Stimulated activated CD8-positive, alpha-beta memory T cell treated with anti-CD3 and anti-CD28 coated beads, Interleukin-15, amount 100 ng/mL, for 24 hours (primary cell): Measurements from ENCODE around the gene CFAP73.
"Not testable (repeated sequence)": the region's sequence is repeated elsewhere in the genome, so short reads cannot be mapped to it uniquely, and the experiment has no call there.

ENCODE experiments used
- DNase-seq: peaks from one replicate; pipeline ENCODE4 v3.0.0-alpha.2; 2020; ENCODE audit warnings: low read depth

The CFAP73 gene

DNA sequence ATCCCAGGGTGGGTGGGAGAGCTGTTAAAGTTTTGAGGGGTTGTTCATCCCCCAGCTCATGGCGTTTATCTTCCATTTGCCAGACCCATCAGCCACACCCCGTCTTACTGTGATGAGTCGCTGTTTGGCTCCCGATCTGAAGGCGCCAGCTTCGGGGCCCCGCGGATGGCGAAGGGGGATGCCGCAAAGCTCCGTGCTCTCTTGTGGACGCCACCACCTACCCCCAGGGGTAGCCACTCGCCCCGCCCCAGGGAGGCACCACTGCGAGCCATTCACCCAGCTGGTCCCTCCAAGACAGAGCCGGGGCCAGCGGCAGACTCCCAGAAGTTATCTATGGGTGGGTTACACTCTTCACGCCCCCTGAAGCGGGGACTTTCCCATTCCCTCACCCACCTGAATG is 41.7 kb downstream of the CFAP73 start:
- DNase-seq = no peak

DNA sequence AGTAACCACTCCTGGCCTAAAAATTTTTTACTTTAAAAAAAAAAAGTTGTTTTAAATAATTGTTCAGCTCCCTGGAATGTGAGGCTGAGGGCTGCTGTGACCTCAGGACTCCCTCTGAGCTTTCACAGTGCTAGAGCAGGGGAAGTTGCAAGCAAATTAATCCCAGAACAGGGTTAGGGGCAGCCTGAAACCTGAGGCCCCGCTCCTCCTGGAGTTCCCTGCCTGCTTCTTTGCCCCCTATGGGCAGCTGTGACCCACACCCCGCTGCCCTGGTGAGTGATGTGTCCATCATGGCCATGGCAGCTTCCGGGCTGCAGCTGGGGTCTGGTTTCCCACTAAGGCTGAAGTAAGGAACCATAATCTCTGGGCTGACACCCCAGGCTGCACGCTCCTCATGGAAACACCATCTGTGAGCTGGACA is 45.5 kb downstream of the CFAP73 start:
- no peak for DNase-seq

DNA sequence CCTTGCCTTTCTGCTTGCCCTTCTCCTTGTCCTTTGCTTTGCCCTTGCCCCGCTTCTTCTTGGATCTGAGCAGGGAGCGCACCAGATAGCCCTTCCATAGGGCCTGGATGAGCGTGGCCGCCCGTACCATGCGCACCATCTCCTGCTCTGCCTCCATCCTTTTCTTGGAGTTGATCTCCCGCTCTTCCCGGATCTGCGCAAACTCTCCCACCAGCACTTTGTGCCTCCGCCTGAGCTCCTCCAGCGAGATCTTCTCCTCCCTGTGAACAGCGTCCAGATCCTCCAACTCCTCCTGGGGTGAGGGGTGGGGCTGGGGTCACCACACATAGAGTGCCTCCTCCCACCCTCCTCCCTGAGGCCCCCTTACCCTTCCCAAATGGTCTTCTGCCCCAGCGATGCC is 46.1 kb downstream of the CFAP73 start:
- DNase-seq = no peak

DNA sequence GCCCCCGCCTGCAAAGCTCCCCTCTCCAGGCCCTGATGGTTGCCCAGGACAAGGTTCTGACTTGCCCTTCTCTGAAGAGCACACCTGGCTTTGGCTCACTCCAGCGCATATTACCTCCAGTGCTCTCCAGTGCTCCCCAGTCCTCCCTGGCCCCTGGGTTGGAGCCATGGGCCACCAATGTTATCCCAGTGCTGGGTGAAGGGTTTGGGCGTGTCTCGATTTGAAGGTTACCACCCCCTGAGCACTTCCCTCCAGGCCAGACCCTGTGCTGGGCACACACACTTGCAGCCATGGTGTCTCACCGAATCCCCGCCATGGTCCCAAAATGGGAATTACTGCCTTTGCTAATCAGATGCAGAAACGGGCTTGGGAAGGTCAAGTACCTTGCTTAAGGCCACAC is 47.1 kb downstream of the CFAP73 start:
- DNase-seq = no peak

DNA sequence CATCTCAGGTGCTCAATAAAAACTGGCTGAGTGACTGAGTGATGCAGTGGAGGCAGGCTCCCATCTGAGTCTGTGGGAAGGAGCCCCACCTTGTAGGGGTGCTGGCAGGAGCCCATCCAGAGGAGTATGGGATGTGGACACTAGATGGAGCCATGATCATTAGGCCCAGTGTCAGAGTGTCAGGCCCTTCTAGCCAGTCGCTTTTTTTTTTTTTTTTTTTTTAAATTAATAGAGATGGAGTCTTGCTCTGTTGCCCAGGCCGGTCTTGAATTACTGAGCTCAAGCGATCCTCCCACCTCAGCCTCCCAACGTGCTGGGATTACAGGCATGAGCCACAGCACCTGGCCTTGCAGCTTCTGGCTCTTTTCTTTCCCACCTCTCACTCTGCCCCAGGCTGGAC is 47.5 kb downstream of the CFAP73 start:
- no peak for DNase-seq

GRCh38 chr12:113197518-113198077 is 48.1 kb downstream of the CFAP73 start:
- no peak for DNase-seq

- DNase-seq = no peak
These were observed 48.8 kb downstream of the CFAP73 start for GRCh38 chr12:113198296-113198695.

GRCh38 chr12:113200021-113200797 is 50.7 kb downstream of the CFAP73 start:
- DNase-seq = no peak

GRCh38 chr12:113201187-113202177 is 52.0 kb downstream of the CFAP73 start:
- no peak for DNase-seq

DNA sequence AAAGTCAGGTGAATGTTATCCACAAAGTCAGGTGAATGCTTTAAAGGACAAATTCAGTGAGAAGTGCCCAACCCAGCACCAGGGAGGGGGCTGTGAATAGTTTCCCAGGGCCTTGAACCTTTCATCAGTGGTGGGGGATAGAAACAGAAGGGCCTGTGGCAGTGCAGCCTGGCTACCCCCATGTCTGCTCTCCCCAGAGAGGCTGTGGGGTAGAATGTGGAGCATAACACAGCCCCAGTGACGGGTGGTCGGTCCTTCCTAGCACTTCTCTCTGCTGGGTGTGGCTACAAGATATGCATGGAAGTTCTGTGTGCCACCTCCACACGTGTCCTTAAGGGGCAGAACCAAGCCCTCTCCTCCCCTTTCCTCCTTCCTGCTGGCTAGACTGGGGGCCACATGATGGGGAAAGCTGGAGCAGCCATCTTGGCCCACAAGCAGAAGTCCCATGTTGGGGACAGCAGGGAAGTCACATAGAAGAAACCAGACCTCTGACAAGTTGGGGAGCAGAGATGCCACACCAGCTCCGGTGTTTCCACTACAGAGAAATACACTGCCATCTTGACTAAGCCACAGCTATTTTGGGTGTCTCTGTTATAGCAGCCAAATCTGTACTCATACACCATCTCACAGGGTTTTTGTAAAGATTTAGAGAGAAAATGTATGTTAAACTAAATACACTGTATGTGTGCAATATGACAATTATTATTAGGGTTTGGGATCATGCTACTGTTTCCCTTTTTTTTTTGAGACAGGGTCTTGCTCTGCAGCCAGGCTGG is 53.0 kb downstream of the CFAP73 start:
- no peak for DNase-seq

GRCh38 chr12:113203852-113204760 is 54.6 kb downstream of the CFAP73 start:
- DNase-seq = no peak

GRCh38 chr12:113204804-113205203 is 55.3 kb downstream of the CFAP73 start:
- DNase-seq = no peak

GRCh38 chr12:113206802-113207201 is 57.3 kb downstream of the CFAP73 start:
- DNase-seq = not testable (repeated sequence)

DNA sequence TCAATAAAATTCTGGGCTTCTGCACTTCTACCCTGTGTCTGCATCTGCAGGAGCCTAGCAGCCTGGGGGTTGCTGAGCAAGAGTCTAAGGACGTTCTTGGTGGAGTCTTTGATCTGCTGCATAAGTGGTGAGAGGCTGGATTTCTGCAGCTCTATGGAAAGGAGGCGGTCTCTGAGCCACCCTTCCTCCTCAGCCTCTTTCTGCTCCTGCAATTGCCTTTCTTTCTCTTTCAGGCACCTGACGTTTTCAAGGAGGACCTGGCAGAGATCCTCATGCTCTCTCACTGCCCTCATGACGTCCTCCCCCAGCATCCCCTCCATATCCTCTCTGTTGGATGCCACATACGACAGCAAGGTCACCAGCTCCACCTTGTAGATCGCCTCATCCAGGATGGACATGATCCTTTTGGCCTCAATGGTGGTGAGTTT is 58.1 kb downstream of the CFAP73 start:
- no peak for DNase-seq

GRCh38 chr12:113208041-113208934 is 58.8 kb downstream of the CFAP73 start:
- DNase-seq = no peak
